Stimulated activated CD4-positive, alpha-beta T cell treated with anti-CD3 and anti-CD28 coated beads, Interleukin-2, amount 100 ng/mL, for 48 hours (primary cell): ENCODE data around the gene TBL3.
"Not testable (repeated sequence)": the region's sequence is repeated elsewhere in the genome, so short reads cannot be mapped to it uniquely, and the experiment has no call there.

Experiments used
- DNase-seq, 2 donors: peaks; one replicate each; pipeline ENCODE4 v3.0.0-alpha.2; 2020

The TBL3 gene

DNA sequence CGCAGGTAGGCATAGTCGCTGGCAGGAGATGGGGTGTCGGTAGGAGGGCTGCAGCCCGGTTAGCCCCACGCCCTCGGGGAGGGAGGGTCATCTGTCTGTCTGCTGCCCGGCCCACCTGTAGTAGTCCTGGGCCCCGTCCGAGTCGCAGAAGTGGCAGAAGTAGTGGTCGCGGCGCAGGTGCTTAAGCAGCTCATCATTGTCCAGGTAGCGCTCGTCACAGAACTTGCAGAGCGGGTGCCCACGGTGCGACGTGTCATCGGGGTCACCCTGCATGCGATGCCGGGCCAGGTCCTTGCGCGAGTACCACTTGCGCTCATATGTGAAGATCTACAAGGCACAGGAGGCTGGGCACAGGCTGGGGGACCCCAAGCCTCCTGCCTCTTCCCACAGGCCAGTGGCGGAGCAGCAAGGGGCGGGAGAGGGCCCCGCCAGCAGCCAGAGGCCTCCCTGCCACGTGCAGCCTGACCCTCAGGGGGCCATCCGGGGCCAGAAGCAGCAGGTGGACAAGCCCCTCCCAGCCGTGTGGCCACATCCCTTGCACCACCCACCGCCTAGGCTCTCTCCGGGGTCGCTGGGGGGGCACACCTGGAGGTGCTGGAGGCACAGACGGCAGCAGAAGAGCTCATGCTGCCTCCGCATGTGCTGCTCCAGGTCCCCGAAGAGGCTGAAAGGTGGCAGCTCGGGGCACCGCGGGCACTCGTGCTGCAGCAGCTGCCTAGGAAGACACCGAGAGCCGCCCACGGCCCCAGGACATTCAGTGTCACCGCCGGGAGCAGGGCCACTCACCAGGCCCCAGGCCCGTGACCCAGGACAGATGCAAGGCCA, 30.8 kb downstream of the TBL3 start:
- no peak for DNase-seq

DNA sequence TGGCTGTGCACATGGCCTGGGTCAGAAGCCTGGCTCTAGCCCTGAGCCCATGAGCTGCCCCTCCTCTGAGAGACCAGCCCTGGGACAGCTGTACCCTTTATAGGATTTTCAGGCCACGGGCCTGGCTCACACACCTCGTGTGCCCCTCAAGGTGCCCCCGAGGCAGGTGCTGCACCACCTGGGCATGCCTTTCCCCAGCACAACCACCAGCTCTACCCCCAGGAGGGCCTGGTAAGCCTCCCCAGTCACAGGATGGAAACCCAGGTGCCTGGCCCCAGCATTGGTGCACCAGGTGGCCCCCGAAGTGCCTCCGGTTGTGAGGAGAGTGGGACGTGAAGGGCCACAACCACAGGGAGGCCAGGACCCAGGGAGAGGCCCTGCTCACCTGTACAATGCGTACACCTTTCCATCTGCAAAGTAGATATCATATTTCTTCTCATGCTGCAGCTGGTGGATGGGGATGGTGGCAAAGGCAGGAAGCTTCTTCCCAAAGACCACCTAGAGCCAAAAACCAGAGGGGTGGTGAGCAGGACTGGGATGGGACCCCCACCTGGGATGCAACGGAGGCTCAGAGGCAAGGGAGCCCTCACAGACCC, 31.5 kb downstream of the TBL3 start:
- DNase-seq = no peak

DNA sequence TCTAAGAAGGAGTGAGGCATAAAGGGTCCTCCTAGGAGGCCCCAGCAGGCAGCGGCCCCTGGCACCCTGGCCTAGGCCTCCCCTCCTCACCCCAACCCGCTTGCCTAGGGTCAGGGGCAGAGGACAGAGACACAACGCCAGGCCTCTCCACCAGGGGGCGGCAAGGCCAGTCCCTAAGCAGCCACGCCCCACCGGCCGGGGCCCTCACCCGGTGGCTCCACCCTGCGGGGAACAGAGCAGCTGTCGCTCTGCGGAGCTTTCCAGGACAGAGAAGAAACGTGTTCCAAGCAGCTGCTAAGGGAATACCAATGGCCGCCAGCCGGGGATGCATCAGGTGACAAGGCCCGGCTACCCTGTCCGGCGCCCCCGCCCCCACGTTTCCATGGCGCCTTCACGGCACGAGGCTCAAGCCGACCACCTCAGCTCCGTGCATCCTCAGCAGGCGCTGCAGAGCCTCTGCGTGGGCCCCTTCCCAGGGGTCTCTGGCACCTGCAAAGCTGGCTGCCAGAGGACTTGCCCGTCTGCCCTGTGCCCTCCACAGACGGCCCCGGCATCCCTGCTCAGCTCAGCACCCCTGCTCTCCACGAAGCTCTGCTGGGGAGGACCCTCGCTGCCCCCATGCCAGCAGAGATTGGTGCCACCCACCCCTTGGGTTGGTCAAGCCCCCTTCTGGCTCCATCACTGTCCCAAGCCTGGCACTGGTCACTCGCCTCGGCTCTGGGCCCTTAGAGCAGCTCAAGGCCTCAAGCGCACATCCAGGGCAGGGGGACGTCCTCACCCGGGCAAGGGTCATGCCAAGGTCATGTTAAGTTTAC, 32.2 kb downstream of the TBL3 start:
- peak; percentile 90 to 91 for DNase-seq

DNA sequence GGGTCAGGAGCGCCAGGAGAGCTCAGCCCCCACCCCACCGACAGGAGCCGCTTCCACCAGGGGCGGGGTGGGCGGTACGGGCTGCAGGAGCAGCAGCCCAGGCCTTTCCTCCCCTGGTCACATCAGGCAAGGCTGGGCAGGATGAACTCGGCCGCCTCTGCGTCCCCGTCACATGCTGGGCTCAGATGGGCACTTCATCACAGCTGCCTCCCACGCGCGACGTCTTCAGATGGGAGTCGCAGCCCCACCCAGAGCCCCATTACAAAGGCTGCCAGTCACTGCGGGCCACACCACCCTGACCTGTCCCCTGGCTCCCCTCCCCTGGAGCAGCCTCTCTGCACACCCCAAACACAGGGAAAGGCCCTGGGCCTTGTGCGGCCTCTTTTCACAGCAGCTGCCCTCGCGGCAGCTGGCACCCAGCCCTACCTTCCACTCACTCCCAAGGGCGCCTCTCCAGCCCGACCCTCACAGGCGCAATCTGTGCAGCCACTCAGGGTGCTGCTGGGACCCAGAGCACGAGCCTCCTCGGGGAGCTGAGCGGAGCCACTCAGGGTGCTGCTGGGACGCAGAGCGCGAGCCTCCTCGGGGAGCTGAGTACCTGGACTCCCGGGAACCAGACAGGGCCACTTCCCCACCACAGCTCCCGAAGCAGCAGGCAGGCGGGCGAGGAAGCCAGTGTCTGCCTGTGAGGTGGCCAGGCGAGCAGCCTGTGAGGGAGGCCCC, 33.1 kb downstream of the TBL3 start:
- no peak for DNase-seq

DNA sequence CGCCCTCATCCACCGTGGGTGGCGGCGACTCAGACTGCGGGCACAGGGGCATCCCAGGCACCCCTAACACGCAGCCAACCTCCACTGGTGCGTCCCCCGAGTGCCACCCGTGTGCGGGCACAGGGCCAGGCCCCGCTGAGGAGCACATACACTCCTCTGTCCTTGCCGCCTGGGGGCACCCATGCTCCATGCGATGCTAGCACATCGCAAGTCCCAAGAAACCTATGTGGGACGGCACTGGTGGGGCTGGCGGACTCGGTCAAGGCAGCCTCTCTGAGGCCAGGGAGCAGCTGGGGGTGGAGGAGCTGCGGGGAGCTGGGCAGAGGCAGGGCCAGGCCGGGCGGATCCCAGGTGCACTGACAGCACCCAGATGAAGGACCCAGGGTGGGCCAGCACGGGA, 33.8 kb downstream of the TBL3 start:
- DNase-seq = no peak

DNA sequence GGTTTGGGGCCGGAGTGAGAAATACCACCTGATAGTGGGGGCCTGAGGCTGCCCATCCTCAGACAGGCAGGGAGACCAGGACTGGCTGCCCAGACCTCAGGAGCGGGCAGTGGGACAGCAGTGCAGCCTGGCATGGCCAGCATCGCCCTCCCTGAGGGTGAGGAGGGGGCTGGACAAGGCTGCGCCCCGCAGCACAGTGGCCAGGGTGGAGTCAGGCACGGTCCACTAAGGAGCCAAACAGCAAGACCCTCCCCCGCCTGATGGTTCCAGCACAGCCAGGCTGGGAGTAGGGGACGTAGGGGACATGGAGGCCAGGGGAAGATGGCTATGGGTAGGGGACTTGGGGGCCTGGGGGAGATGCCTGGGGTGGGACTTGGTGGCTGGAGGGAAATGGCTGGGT, 34.5 kb downstream of the TBL3 start:
- DNase-seq = no peak

DNA sequence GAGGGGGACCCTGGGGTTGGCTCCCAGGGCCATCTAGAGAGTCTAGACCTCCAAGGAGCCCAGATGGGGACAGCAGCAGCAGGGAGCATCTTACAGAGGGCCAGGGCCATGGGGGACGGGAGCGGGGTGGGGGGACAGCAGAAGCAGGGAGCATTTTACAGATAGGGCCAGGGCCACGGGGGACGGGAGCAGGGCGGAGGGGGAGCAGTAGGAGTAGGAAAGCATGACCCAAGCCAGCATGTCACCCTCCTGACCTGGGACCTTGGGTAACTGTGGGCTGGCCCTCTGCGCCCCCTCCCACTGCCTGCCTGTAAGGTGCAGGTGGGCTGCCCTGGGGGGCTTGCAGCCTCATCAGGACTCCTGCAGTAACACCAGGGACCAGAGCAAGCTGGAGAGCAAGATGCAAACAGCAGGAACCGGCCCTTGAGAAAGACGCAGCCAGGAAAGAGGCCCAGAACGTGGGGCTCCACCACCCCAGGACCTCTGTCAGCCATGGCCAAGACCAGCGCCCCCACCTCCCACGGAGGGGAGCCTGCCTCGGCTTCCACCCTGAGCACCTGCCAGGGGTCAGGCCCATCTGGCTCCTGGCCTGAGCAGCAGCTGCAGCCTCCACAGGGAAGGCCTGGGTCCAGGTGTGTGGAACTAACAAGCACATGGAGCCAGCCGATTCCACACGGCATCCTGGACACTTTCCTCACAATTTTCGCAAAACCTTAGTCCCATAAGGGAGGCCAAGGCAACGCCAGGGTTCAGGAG, 35.4 kb downstream of the TBL3 start:
- no peak for DNase-seq

DNA sequence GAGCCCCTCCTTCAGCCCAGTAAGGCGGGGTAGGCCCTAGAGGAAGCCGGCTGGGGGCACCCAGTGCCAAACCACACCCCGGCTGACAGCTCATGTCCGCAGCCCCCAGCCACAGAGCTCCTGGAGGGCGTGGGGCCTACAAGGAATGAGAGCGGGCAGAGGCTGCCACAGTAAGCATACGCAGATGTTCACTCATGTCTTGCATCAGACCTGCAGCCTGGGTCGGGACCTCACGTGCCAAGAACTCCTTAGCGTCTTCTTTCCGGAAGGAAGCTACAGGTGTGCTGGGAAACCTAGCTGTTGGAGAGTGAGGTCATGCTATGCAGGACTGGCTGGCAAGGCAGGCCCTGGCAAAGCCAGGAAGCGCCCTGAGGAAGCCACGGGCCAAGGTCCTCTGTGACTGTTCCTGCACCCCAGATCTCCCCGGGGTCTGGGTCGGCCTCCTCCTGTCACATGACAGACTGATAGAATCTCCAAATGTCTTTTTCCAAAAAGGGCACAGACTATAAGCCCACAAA, 36.2 kb downstream of the TBL3 start:
- no peak for DNase-seq

DNA sequence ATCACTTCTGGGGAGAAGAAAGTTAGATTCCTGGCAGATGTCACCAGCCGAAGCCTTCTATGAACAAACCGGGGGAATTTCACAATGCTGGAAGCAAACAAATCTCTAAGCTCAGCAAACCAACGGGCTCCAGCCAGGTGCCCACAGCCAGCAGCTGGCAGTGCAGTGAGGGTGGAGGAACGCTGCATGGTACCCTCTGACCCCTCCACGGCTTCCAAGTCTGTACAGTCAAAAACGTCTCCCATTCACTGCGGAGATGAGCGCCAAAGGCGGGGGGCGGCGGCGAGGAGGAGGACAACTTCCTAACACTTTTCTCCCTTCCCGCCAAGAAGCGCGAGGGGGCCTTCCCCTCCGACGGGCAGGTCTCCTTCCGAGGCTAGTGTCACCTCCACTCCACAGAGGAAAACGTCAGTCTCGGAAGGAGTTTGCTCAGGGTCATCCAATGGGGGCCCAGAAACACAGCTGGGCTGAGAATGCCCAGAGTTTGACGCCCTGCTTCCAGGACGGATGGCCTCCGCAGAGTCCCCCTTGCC, 36.8 kb downstream of the TBL3 start:
- DNase-seq = no peak

DNA sequence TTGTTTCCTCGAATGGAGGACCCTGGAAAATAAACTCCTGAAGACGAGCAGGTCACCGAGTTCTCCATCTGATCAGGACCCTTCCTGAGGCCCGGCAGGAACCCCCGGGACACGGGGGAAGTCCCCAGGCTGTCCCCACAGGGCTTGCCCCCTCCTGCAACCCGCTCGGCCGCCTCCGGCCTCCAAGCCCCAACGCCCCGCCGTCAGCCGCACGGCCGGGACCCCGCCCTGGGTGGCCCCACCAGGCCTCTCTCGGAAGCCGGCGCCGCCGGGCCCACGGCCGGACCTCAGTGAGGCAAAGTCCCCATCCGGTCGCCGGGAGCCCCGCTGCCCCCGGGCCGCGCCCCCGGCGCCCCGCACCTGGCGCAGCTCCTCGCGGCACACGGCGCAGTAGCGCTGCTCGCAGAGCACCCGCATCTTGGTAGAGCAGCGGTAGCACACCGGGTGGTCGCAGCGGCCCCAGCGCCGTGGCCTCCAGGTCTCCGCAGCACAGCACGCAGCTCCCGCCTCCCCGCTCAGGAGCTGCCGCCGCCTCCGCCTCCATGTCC, 37.4 kb downstream of the TBL3 start:
- DNase-seq = no peak

DNA sequence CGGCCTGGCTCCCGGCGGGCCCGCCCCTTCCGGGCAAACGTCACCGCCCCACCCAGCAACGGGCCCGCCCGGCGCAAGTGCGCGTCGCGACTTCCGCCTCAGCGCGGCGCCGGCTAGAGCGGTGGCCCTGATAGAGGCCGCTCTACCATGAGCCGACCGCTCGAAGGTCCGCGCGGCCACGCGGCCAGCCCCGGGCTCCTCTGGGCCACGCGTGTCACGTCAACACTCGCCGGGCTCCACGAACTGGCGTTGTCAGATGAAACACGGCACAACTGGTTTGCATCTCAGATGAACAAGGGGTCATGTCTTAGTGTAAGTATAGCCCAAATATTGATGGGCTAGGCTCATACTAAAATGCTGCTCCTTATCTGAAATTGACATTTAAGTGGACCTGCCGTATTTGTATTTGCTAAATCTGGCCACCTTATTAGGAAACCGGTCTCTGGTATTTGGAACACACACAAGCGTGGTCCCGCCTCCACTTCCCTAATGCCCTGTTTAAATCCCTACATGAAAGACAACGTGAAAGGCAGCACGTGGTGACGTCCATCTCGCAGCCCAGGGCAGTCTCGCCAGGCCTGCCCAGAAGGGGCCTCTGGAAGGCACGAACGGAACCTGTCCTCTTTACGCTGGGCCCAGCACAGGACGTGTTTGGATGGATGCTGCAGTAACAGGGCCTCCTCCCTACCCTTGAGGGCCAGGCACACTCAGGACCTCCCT, 38.1 kb downstream of the TBL3 start, which contains the start of gene ZNF598:
Gene ZNF598, minus strand, starts transcription at position 31 of the 720 bp plus-strand sequence.
- DNase-seq = peak; percentile 69 to 73

DNA sequence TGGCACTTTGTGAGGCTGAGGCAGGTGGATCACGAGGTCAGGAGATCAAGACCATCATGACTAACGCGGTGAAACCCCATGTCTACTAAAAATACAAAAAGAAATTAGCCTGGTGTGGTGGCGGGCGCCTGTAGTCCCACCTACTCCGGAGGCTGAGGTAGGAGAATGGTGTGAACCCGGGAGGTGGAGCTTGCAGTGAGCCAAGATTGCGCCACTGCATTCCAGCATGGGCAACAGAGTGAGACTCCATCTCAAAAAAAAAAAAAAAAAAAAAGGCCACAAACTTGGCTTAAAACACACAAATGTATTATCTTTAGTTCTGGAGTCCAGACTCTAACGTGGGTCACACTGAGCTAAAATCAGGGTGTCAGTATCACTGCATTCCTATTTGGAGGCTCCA, 39.9 kb downstream of the TBL3 start:
- not testable (repeated sequence) for DNase-seq

DNA sequence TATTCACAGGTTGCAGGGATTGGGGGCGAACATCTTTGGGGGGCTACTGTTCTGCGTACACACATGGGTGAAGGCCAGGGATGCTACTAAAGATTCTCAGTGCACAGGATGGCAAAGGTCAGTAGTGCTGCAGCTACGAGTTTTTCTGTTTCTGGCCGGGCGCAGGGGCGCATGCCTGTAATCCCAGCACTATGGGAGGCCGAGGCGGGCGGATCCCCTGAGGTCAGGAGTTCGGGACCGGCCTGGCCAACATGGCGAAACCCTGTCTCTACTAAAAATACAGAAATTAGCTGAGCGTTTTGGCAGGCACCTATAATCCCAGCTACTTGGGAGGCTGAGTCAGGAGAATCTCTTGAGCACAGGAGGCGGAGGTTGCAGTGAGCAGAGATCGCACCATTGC, 41.7 kb downstream of the TBL3 start:
- no peak for DNase-seq

DNA sequence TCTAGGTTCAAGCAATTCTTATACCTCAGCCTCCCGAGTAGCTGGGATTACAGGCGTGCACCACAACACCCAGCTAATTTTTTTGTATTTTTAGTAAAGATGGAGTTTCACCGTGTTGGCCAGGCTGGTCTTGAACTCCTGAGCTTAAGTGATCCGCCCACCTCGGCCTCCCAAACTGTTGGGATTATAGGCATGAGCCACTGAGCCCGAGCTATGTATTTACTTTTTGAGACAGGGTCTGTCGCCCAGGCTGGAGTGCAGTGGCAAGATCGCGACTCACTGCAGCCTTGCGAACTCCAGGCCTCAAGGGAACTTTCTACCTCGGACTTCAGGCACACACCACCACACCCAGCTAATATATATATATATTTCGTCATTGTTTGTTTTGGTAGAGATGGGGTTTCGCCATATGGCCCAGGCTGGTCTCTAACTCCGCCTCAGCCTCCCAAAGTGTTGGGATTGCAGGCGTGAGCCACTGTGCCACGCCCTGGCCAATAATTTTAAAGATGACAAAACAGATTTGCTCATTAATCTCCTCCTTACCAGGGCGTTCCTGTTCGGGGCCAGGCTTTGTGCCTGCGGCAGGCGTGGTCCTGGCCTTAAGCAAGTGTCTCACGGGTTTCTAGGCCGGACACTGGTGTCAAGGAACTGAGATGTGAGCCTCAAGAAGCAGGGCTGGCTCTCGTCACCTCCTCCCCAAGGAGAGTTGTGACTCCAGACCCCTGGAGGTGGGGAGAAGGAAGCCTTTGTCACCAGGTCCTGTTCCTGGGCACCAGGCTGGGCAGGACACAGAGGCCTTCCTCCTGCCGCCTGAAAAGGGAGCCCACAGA, 43.5 kb downstream of the TBL3 start:
- DNase-seq = no peak

DNA sequence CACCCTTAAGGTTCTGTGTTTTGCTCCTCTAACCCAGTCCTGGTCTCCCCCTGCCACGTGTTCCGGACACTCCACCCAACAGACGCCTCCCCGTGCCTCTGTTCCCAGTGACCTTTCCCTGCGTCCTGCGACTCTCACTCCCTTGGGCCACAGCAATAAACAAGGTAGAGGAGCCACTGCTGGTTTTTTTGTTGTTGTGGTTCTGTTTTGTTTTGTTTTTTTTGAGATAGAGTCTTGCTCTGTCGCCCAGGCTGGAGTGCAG, 44.0 kb downstream of the TBL3 start:
- no peak for DNase-seq

DNA sequence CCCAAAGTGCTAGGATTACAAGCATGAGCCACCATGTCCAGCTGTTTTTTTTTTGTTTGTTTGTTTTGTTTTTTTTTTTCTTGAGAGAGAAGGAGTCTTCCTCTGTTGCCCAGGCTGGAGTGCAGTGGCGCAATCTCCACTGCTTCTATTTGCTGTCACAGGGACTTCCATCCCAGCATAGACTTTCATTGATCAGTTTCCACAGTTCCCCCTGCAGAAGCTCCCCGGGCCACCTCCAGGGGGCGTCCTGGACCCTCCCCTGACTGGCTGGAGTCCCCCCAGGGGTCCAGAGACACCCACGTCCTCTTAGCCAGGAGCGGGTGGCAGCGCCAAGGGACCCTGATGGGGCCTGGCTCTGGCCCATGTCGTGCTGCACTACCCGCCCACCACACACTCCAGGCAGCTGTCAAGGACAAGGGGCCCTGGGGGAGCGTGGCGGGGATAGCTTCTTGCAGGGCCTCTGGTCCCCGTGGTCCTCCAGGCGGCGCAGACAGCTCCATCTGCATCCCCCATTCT, 44.6 kb downstream of the TBL3 start:
- no peak for DNase-seq

DNA sequence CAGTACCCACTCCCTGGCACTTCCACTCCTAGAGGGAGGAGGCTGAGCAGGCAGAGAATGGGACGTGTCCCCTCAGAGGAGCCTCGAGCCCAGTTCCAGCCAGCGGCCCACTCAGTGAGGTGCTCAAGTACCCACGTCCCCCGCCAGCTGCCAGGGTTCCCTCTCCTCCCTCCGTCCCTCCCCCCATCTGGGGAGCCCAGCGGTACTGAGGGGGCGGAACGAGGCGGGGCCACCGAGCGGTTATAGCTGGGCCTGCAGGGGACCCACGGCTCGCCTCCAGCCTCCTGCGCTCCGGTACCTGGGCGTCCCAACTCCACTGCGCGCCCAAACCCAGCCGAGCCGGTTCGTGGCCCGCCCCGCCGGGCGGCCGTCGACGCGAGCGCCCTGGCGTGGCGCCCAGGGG, 47.7 kb downstream of the TBL3 start, which contains the start of gene NPW:
Gene NPW, plus strand, starts transcription at position 268 of the 403 bp plus-strand sequence.
- DNase-seq = no peak

DNA sequence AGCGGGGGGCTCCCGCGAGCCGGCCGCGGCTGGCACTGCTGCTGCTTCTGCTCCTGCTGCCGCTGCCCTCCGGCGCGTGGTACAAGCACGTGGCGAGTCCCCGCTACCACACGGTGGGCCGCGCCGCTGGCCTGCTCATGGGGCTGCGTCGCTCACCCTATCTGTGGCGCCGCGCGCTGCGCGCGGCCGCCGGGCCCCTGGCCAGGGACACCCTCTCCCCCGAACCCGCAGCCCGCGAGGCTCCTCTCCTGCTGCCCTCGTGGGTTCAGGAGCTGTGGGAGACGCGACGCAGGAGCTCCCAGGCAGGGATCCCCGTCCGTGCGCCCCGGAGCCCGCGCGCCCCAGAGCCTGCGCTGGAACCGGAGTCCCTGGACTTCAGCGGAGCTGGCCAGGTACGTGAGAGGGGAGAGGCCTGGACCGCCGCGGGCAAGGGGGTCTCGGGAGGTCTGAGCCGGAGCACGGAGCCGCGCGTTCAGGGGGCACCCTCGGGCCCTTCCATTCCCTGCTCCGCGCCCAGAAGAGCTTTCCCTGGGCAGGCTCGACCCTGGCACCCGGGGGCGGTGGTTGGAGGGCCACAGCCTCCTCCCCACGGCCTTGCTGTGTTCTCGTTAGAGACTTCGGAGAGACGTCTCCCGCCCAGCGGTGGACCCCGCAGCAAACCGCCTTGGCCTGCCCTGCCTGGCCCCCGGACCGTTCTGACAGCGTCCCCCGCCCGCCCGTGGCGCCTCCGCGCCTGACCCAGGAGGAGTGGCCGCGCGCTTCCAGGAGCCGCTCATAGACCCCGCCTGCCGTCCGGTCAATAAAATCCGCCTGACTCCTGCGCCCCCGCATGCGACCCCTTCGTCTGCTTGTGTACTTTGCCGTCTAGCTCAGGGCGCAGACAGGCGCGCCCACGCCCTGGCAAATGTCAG, 48.3 kb downstream of the TBL3 start:
- DNase-seq = no peak

DNA sequence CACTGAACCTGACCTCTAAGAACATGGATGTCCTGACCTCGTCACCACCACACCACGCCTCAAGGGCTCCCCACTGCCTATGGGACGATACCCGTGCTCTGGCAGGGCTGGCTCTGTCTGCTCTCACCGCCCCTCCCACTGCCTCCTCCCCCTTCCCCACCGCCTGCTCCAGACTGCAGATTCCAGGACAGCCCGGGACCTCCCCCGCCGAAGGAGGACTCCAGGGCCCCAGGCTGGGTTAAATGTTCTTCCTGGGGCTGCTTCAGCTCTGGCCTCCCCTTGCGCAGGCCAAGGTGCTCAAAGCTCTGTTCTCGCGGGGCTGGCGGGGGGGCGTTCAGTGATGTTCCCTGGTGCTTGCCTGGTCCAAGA, 50.9 kb downstream of the TBL3 start:
- DNase-seq = no peak
